ENCODE measurements around the gene KCNIP4.
"Not testable (repeated sequence)": the region's sequence is repeated elsewhere in the genome, so short reads cannot be mapped to it uniquely, and the experiment has no call there.

The KCNIP4 gene

DNA sequence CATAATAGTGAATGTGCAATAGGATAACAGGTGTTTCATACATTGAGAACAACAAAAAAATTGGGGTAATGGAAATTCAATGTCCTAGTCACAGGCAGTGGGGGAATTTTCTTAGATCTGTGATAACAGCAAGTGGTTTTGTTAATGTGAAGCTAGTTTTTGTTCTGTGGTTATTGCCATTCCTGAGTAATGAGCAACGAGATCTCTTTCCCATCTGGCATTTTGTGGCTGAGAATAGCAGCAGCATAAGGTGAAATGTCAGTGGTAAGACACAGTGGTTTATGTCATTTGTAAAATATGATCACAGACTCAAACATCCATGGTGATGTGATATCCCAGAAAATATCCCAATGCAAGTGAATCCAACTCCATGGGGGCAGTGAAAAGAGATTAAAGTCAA is 497.5 kb downstream of the KCNIP4 start:
- no peak for DNase-seq

DNA sequence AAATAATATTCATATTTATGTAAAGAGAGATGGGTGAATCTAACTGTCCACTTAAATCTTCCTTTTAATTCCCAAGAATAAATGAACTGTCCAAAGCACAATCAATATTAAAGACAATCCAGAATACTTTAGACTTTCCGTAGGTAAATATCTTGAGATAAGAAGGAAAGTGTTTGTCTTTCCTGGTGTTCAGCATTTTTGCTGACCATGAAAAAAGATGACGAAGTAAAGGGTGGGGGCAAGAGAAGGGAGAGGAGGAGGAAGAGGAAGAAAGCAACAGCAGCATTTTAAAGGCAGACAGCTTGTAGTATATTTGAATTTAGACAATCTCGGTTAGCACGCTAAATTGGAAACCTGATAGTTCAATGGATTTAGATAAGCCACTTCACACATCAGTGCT is 498.2 kb downstream of the KCNIP4 start:
- no peak for DNase-seq

DNA sequence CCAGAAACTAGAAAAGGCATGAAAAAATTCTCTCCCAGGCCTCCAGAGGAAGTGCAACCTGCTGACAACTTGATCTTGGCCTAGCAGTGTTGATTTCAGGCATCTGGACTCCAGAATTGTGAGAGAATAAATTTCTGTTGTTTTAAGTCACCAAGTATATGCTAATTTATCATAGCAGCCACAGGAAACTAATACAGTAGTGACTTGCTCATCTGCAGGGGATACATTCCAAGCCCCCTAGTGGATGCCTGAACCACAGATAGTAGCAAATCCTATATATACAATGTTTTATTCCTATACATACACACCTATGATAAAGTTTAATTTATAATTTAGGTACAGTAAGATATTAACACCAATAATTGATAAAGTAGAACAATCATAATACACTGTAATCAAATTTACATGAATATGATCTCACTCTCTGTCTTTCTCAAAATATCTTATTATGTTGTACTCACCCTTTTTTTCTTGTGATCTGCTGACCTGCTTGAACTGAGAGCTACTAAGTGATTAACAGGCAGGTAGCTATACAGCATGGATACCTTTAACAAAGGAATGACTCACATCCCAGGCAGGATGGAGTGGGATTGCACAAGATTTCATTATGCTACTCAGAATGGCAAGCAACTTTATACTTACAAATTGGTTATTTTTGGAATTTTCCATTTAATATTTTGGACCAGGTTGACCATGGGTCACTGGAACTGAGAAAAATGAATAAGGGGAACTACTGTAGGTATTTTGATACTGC is 501.1 kb downstream of the KCNIP4 start:
- DNase-seq: no peak

DNA sequence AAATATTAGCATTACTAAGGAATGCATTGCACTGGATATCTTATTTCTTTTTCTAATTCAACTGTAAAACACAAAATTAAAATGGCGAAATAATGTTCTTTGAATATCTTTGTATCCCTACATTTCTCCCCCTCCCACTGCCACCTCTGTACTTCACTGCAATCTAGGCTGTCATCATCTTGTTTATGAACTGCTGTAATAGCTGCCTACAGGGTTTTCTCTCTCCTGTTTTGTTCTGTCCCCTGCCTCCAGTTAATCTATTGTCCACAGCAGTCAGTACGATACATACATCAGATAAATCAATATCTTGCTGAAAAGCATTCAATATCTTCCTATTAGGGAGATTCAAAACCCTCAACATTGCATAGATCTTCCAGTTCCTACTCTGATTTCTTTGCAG is 528.4 kb downstream of the KCNIP4 start:
- DNase-seq: no peak

DNA sequence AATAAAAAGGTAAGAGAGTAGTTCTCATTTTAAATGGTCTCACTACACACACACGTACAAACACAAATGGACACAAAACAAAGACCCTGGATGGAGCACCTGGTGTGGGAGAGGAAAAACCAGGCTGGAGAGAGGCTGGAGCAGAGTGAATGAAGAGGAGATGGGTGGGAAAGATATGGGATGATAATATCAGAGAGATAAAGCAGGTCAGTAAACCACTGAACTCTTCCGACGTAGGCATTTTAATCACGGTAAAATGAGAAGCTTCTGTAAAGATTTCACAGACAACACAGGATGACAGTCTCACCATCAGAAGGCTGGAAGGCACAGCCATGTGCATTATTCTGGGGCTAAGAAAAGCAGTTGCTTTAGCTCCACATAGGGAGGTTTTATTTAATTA is 532.8 kb downstream of the KCNIP4 start:
- no peak for DNase-seq

DNA sequence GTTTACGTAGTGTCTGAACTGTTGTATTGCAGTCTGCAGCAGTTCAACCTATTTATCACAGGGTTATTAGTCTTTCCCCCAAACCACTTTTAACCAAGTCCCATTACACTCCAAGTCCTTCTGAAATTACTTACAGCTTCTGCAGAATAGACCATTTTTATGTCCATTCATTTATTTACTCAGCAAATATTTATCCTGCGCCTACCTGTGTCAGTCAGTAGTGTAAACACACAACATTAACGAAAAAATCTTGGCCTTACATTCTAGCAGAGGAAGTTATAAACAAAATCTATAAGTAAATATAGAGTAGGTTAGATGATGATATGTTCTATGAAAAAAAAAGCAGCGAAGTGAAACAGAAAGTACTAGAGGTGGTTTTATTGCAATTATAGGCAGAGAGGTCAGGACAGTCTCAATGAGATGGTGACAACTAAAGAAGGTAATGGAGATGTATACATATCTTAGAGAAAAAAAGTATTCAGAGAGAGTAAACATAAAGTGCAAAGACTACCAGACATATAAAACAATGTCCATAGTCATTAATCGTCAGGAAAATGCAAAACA is 534.7 kb downstream of the KCNIP4 start:
- DNase-seq: no peak

DNA sequence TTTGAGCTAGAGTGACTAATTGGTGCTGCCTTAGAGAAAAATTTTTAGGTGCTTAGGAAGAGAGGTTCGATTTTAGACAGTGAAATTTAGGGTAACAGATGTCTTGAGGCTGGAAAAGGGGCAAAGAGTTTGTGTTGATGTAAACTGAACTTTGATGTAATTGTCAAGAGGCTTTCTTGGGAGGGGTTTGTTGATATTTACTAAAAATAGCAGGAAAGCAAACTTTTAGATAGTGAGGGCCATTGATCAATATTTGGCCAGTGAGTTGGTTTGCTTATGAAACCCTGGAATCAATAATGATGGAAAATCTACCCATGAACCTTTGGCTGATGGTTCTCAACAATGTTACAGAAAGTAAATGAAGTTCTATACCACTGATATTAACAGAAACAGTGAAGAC is 537.5 kb downstream of the KCNIP4 start:
- no peak for DNase-seq

DNA sequence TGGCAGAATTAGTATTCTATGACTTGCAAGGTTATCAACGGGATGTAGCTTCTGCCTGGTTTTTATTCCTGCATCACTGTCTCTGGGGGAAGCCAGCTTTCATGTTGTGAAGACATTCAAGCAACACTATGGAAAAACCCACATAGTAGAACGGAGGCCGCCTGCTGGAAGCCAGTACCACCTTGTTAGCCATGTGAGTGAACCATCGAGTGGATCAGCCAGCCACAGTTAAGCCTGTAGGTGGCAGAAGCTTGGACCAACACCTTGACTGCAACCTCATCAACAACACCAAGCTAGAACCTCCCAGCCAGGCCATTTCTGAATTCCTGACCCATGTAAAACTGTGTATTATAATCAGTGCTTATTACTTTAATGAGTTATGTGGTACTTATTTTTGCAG is 538.2 kb downstream of the KCNIP4 start:
- DNase-seq: no peak

DNA sequence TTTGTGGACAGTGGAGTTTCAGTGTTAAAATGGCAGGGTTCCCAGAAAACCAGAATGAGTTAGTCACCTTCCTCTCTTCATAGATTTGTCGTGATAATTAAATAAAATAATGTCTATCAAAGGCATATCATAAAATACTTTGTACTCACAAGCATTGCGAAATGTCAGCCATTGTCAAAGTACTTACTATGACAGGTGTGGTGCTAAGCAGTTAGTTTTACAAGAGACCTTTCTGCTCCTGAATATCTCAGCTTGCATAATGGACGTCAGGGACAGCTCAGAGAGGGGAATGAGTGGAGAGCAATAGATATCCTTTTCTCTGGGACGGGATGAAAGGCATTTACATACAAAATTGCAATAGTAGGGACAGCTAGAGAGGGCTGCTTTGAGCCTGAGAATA is 560.9 kb downstream of the KCNIP4 start:
- DNase-seq: no peak

DNA sequence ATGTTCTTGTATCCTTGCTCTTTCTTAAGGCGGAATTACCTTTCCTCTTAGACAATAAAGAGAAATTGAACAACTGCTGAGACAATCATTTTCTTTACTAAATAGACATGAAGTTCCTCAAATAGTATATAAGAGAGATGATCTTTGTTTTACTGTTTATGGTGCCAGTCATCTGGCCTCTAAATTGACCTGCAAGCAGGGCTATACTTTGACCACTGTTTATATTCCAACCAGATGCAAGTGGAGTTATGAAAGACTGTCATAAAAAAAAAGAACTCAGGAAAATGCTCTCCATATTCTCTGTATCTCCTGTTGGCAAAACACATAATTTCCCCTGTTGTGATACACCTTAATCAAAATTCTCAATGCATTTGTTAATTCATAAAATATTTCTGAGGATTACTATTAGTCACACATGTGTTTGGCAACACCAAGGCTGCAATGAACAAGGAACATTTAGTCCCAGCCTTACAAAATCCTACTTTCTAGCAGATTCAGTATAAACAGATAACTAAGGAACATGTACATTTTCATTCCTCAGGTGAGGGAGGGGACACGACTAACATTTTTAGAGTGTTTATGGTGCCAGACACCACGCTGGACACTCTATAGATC is 562.3 kb downstream of the KCNIP4 start:
- DNase-seq: no peak

DNA sequence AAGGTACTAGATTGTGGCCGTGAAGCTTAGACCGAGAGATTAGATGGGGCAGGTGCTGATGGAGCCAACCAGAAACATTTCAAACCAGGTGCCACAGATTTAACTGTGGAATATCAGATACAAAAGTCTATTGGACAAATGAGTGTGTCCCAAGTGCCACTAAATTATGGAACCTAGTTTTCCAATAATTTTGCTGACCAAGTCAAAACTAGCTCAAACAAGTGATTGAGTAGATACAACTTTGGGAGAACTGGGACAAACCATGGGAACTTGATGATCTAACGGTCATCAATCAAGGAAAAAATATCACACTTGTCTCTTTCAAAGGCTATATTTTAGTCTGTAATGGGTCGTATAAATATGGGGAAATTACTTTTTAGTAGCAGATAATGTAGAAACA is 562.9 kb downstream of the KCNIP4 start:
- DNase-seq: no peak

DNA sequence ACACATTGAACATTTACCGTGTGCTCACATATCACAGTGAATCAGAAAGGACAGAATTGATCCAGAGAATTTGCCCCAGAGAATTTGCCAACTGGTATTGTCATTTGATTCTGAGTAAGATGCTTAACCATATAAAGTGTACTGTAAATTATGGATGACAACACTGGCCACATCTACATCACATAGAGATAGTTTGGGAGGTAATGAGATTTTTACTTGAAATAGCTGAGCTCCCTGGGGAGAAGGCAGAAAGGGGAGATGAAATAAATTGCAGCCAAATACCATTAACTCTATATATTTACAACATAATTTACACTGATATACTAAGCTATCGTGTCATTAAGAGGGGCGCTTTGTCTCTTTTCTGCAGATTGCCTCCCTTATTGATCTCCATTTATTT is 564.0 kb downstream of the KCNIP4 start:
- no peak for DNase-seq

DNA sequence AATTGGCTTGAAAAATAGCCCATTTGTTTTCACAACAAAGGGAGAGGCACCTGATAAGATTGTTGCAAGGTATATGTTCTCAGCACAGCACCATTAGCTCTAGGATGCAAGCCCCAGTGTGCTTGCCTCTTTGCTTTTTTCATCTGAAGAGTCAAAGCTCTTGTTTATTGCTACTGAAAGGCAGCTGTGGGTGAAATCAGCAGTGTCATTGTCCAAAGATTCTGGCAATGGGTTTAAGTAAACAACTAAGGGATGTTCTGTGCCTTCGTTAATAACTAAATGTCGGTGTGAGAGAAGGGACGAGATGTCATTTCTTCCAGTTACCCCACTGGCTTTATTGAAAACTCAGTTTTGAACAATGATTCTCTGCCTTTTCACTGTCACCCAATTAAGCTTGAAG is 567.7 kb downstream of the KCNIP4 start:
- no peak for DNase-seq

DNA sequence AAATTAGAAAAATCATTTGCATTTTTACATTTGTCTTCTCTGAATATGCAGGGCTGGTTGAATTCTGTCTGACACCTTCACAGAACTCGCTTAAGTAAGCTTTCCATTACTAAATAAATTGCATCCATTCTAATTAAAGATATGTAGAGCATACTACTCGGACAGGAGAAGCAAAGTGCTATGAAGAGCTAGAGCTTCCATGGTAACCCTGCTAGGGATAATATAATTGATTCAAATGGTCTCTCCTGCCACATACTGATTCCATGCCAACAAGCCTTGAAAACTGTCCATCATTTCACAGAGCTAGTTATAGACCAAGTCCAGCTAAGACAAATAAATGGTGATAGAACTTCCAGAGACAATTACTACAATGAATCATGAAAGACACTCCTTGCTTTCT is 571.5 kb downstream of the KCNIP4 start:
- no peak for DNase-seq

DNA sequence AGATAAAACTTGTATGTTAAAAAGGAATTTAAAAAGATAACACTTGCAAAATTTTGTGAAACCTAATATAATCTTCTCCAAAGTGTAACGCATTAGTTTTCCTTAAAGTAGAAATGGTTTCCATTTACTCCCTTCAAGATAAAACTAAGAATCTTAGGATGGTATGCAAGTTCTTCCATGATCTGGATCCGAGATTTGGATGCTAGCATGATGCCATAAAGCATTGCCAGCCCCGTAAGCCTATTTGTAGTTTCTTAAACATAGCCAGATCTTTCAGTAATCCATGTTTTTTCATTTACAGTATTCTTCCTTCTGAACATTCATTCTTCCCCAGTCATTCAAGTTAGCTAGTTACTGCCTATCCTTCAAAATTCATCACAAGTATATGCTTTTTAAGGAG is 572.4 kb downstream of the KCNIP4 start:
- DNase-seq: no peak

DNA sequence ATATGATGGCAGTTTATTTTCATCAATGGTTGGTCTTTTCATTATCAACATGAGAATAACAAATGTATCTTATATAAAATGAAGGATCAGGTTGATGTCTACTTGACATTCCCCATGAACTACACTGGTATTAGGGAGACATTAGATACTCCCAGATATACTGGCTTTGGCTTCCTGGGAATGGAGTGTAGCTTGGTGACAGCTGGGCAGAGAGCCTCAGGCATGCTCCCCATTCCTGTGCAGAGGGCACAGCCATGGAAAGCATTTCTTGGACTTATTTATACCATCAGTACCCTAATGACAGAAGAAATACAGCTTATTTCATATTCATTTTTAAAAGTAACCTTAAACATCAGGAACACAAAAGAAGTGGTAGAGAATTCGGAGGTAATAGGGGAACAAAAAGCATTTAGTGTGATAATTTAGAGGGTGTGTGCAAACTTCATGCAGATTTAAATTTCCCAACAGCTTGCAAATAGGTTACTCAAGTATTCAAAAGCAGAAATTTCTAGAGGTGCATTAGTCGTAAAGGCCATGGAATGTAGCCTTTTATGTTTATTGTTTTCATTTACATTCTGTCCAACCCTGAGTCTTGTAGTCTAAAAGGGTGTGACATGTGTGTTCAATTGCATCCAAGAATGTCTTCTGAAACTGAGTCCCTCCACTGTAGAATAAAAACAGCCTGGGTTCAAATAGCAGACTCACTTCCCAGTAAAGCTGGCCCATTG is 573.8 kb downstream of the KCNIP4 start:
- DNase-seq: no peak

DNA sequence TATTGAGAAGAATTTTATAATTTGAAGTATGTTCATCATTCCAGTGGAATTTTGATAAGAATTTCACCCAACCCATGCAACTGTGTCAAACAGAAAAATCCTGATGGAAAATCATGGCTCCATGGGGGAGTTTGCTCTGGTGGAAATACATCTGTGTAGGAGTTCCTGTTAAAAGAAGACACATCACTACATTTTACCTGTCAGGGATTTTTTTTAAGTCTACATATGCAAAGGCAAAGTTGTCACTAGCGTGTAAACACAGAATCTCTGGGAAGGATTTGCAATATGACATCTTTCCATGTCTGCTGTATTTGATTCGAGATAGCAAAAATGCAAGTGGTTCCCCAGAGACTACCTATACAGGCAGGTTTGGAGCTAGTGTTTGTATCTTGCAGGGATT is 581.0 kb downstream of the KCNIP4 start:
- DNase-seq: no peak

DNA sequence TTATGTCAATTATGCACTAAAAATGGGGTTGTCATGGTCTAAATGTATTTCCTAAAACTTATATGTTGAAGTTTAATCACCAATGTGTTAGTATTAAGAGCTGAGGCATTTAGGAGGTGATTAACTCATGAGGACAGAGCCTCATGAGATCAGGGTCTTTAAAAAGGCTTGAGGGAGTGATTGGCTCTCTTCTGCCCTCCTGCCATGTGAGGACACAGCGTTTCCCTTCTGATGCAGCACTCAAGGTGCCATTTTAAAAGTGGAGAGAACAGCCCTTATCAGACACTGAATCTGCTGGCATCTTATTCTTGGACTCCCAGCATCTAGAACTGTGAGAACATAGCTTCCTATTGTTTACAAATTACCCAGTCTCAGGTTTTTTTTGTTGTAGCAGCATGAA is 581.7 kb downstream of the KCNIP4 start:
- DNase-seq: no peak

DNA sequence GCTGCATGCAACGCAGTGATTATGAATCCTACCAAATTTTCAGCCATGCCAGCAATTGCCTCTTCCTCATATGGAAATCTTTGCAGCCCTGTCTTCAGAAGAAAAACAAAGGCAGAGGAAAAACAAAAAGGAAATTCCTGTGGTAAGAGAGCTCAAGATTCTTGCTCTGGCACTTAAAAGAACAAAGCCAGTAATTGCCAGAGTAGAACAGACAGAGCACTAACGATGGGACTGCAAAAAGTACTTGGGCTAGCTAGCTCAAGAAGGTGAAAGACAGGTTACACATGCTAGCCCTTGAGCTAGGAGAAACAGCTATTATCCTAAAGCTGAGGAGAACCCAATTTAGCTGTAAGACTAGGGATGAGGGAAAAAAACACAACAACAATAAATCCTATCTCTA is 582.3 kb downstream of the KCNIP4 start:
- DNase-seq: no peak

DNA sequence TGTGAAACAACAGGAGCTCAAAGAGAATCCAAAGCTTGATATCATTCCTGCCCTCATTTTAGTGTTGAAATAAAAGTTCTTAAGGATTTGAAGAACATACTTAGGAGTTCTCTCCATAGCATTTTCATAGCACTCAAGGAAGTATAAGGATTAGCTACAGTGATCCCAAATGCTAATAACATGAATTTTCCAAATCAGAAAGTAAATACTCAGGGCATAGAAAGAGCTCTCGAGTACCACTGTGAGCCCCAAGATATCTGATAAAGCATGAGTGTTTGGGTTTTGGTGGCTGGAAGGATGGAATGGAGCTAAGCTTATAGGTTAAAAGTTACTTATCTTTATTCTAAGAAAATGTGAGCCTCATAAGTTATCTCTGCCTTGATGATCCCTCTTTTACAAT is 584.9 kb downstream of the KCNIP4 start:
- DNase-seq: no peak

DNA sequence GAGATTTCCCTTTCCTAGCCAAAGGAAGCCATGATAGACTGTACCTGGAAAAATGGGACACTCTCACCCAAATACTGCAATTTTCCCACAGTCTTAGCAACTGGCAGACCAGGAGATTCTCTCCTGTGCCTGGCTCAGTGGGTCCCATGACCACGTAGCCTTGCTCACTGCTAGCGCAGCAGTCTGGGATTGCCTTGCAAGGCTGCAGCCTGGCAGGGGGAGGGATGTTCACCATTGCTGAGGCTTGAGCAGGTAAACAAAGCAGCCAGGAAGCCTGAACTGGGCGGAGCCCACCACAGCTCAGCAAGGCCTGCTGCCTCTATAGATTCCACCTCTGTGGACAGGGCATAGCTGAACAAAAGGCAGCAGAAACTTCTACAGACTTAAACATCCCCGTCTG is 596.2 kb downstream of the KCNIP4 start:
- not testable (repeated sequence) for DNase-seq

DNA sequence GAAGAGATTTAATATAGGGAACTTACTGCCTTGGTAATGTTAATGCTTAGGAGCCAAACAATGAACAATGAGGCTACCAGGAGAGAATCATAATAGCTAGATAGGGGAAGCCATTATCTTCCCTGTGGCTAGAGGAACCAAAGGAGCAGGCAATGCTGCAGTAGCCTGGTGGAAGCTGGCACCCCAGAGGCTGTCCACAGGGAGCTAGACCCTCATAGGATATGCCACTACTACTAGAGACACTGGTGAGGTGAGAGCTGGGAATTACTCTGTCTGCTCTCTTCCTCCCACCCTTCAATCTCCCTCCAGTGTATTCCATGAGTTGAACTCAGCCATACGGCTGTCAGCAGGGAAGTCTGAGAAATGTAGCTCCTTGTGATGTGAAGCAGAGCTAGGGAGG is 601.4 kb downstream of the KCNIP4 start:
- no peak for DNase-seq

DNA sequence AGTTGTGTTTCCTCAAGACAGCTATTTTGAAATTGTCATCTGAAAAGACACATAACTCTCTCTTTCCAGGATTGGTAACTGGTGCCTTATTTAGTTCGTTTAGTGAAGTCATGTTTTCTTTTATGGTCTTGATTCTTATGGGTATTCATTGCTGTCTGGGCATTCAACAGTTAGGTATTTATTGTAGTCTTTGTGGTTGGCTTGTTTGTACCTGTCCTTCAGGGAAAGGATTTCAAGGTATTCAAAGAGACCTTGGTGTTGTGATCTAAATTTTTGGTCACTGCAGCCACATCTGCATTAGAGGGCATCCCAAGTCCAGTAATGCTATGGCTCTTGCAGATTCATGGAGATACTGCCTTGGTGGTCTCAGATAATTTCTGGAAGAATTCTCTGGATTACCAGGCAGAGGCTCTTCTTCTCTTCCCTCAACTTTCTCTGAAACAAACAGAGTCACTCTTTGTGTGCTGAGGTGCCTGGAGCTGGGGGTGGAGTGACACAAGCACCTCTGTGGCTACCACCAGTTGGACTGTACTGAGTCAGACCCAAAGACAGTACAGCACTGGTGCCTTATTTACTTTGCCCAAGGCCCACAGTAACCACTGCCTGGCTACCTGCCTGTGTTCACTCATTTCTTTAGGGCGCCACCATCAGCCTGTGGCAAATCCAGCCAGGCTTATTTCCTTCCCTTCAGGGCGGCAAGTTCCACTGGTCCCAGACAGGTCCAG is 620.4 kb downstream of the KCNIP4 start:
- no peak for DNase-seq
